Fibroblast of peridontal ligament (primary cell): Measurements from ENCODE around the gene AOPEP.

Source experiments
- DNase-seq: peaks from one replicate; pipeline ENCODE4 v3.0.0-alpha.2; 2010; ENCODE audit errors: extremely low read depth

AOPEP gene

GRCh38 chr9:95082401-95083084, 356.0 kb downstream of the AOPEP start:
- DNase-seq, result no peak

GRCh38 chr9:95083086-95083768, 356.7 kb downstream of the AOPEP start:
- no peak for DNase-seq

GRCh38 chr9:95084254-95084934, 357.9 kb downstream of the AOPEP start:
- DNase-seq, result no peak

DNA sequence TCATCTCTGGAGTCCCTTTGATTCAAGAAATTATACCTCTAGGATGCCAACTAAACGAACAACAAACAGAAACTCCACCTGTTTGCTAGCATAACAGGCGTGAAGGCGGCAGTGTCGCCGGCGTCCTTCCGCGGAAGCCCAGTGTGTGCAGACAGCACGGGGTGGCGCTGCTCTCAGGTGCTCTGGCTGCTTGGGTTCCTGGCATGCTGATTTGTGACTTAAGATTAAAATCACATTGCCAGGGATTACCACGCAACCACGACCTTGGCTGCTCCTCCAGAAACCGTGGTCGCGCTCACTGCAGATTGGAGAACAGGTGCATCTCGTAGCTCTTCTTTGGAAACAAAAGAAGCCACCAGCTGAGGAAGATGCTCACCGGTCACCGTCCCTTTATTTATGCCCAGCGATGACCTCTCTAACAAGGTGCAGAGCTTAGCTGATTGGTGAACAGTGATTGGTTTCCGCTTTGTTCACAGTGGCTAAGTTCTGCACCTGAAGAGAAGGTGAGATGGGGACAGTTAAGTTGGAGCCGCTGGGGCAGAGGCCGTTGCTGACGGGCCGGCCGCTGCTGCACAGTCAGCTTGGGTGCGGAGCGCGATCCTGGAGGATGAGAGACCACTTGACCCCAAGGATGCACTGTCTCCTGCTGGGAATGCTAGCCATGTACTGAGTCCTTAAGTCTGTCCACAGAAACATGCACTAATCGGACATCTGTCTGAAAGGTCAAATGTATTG, 358.7 kb downstream of the AOPEP start:
- no peak for DNase-seq

- DNase-seq, result no peak
Observed at GRCh38 chr9:95085861-95086563, 359.5 kb downstream of the AOPEP start.

GRCh38 chr9:95086564-95086955, 360.1 kb downstream of the AOPEP start:
- no peak for DNase-seq

- DNase-seq, result peak; percentile 10
Observed at GRCh38 chr9:95087659-95088242, 361.3 kb downstream of the AOPEP start.

- peak; percentile 22 for DNase-seq
Observed at GRCh38 chr9:95088421-95089161, 362.1 kb downstream of the AOPEP start.

DNA sequence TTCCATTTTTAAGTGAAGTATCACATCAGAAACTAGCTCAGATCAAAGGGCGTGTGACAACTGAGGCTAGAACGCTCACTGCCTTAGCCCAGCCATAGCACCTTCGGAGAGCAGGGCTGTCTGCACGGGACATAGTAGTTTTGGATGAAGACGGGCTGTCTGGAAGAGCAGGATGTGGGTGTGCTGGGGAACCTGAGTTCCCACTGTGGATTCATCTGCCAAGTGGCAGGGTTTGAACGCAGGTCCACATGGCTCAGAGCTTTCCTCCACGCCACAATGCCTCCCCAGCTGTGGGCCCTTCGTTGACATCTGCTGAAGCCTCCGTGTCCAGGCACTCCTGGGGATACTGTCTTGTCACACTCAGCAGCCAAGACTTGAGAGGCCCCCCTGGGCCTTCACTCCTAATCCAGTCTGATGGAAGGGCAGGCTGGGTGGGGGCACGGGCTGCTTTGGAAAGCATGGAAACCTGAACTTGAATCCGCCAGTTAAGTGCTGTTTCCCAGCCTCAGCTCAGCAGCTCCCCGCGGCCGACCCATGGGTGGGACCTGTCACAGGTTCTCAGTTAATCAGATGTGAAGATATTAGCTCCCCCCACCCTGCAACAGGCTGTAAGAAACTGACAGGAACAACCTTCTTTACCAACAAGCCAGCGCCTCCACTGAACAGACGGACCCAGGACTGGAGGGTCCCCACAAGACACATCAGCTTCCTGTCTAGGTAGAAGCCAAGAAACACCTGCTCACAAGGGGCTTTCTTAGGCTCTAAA, 362.9 kb downstream of the AOPEP start:
- DNase-seq, result no peak

DNA sequence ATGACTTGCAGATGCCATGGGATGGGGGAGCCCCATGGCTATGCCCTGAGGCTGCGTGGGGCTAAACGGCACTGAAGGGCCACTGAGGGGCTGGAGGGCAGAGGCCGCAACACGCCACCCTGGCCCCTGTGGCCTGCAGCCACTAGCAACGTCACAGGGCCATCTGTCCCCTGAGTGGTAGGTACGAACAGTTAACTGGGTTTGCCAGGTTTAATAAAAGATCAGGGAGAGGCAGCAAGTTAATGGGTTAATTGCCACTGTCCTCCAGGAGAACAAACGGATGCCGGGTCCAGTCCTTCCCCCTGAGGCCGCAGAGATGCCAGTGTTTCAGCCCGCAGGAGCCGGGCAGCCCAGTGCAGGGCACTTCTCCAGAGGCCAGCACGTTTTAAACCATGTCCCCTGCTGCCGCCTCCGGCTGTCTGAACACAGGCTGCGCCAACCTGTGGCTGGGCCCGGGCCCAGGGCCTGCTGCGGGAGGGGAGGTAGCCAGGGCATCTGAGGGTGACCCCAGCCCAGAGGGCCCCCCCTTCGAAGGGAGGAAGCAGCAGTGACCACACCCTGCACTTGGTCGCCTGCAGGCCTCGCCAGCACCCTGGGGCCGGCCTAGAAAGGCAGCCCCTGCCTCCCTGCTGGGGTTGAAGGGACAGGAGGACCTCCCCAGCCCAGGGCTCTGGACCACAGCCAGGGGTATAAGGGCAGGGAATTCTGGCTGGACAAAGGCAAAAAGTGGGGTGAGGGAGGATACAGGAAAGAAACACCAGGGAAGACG, 363.7 kb downstream of the AOPEP start:
- DNase-seq, result no peak

- no peak for DNase-seq
Observed at GRCh38 chr9:95090871-95091577, 364.5 kb downstream of the AOPEP start.

DNA sequence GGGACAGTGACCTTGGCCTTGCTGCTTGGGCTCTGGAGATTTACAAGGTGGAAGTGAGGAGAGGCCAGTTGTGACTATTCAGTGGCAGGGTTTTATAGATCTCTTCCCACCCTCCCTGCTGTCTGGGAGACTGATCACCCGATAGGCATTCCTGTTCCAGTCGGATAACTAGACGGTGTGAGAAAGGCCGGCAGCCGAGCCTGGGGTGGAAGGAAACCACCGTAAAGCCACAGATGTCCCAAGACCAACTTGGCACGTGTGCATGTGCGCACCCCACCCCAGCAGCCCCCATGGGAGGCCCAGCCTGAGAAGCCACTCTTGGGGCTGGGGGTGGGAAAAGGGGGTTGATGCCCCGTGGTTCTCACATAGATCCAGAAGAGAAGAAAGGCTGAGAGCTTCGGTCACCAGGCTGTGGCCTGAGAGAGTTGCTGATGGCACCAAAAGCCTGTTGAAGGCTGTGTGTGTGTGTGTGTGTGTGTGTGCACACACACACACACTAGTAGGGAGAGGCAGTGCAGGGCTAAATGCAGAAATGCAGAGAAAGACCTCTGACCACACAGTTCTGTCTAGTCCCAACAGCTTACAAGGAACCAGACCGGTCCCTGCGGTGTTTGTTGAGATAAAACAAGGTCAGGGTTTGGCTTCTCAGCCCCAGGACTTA, 365.2 kb downstream of the AOPEP start:
- DNase-seq, result peak; percentile 66

DNA sequence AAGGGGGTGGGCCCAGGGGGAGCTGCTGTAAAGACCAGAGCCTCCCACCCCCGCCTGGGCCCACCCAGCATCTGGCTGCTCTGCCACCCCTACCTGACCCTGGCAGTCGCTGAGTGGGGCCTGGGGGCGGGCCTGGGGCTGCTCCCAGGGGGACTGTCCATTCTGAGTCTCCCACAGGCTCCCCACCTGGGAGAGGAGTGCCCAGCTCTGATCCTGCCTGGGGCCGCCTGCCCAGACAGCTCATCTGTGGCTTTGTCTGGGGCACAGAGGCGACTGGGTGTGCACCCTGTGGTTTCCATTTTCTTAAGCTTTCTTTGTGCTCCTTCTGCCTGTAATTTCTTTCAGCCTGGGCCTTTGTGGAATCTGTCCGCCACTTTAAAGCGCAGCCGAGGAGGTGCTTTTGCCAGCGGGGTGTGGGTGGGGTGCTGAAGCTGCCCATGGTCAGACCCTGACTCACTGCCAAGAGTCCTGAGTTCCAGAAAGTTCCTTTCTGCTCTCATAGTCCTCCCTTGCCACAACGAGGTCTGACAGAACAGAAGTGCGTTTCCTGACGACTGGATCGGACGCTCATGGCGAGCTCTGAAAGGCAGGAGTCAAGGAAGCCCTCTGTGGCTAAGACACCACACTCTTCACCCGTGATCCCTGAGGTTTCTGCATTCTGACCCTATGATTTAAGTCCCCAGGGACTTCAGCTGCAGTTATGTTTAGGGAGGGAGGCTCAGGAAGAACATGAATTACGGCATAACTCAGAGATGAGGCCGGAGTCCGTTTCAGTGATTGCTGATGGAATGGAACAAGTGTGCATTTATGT, 366.0 kb downstream of the AOPEP start:
- DNase-seq, result peak; percentile 92

GRCh38 chr9:95093586-95093985, 367.1 kb downstream of the AOPEP start:
- DNase-seq, result no peak

DNA sequence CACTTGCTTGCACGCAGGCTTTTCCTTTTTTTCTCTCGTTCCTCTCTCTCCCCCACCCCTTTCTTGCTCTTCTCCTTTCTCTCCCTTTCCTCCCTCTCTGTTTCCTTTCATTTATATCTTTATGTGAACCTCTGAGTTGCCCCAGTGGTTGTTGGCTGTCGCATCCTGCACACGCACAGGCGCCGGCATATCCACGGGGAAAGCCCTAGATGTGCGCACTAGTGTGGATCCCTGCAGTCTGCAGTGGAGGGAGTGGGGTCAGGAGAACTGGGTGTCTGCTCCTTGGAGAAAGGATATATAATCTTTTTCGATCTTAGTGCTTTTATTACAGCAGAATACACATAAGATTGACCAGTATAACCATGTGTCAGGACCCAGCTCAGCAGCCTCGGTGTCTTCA, 367.5 kb downstream of the AOPEP start:
- no peak for DNase-seq

DNA sequence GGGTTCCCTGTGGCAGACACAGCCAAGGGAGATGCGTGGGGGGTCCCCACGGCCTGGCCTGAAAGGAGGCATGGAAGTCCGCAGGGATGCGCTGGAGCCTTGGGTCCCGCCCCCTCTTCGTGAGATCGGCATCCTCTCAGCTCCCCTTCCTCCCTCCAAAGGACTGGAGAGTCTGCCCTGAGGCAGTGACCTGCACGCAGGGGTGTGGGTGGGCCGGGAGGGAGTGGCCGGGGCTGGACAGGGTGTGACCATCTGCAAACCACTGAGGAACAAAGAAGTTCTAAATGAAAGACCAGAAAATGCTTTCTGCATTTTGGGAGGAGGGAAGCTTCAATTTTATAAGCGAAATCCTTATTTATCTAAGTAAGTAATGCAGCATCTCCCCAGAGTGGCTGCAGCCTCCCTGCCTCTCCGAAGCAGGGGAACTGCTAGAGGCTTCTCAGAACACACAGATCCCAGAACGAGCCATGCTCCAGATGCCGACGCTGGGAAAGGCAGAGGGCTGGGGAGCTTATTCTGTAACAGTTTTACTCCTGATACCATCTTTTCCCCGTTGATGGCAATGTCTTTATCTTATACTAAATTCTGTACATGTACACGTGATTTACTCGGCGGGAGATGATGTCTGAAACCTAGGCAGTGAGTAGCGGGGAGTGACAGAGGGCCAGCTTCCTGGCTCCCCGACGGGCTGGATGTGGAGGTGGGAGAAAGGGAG, 369.3 kb downstream of the AOPEP start:
- DNase-seq, result no peak
